Measurements from ENCODE around the gene COL5A1. TPM values are rescaled to one million over a fixed set of nuclear protein-coding genes. Genes with fewer than 3 reads are reported as not detected.

Gene COL5A1
- total RNA-seq, 1 donor from 2014 or later, result 21.6 TPM

- no peak for DNase-seq (ENCODE audit: low spot score)
- intact Hi-C loops (cut with DNase I), result no loop called here
Measured at GRCh38 chr9:134728021-134728795, 86.6 kb downstream of the COL5A1 start.

- no peak for DNase-seq (ENCODE audit: low spot score)
- intact Hi-C loops (cut with DNase I), result no loop called here
Measured at GRCh38 chr9:134728801-134729495, 87.3 kb downstream of the COL5A1 start.

GRCh38 chr9:134730011-134730760 is 88.6 kb downstream of the COL5A1 start:
- DNase-seq (ENCODE audit: low spot score), result no peak
- intact Hi-C loops (cut with DNase I), result no loop called here

- DNase-seq (ENCODE audit: low spot score), result no peak
- intact Hi-C loops (cut with DNase I), result no loop called here
Measured at GRCh38 chr9:134730761-134731496, 89.3 kb downstream of the COL5A1 start.

- intact Hi-C loops (cut with DNase I), result no loop called here
- no peak for DNase-seq (ENCODE audit: low spot score)
Measured at GRCh38 chr9:134731497-134732391, 90.1 kb downstream of the COL5A1 start.

- no peak for DNase-seq (ENCODE audit: low spot score)
- intact Hi-C loops (cut with DNase I), result no loop called here
Measured at GRCh38 chr9:134732392-134733110, 90.9 kb downstream of the COL5A1 start.

GRCh38 chr9:134733480-134734232 is 92.1 kb downstream of the COL5A1 start:
- intact Hi-C loops (cut with DNase I), result no loop called here
- DNase-seq (ENCODE audit: low spot score), result no peak

GRCh38 chr9:134734270-134734669 is 92.7 kb downstream of the COL5A1 start:
- intact Hi-C loops (cut with DNase I), result no loop called here
- no peak for DNase-seq (ENCODE audit: low spot score)

GRCh38 chr9:134735441-134736175 is 94.0 kb downstream of the COL5A1 start:
- intact Hi-C loops (cut with DNase I), result no loop called here
- DNase-seq (ENCODE audit: low spot score), result no peak

- no peak for DNase-seq (ENCODE audit: low spot score)
Measured at GRCh38 chr9:134736791-134737497, 95.3 kb downstream of the COL5A1 start.

GRCh38 chr9:134737842-134738580 is 96.4 kb downstream of the COL5A1 start:
- intact Hi-C loops (cut with DNase I), result loop anchor here (2.0 kb wide), 1 partner anchor 39 kb away; no protein-coding TSS in a partner anchor
- DNase-seq (ENCODE audit: low spot score), result no peak

More at GRCh38 chr9:134736791-134737497, 95.3 kb downstream of the COL5A1 start:
- intact Hi-C loops (cut with DNase I), result no loop called here

GRCh38 chr9:134738869-134739659 is 97.5 kb downstream of the COL5A1 start:
- intact Hi-C loops (cut with DNase I), result loop anchor here (2.0 kb wide), 1 partner anchor 40 kb away; no protein-coding TSS in a partner anchor
- no peak for DNase-seq (ENCODE audit: low spot score)

GRCh38 chr9:134739660-134739968 is 98.0 kb downstream of the COL5A1 start:
- intact Hi-C loops (cut with DNase I), result loop anchor here (2.0 kb wide), 1 partner anchor 41 kb away; no protein-coding TSS in a partner anchor
- DNase-seq (ENCODE audit: low spot score), result no peak

- no peak for DNase-seq (ENCODE audit: low spot score)
- intact Hi-C loops (cut with DNase I), result loop anchor here (1.0 kb wide), 1 partner anchor 291 kb away; no protein-coding TSS in a partner anchor
Measured at GRCh38 chr9:134740071-134740470, 98.5 kb downstream of the COL5A1 start.

GRCh38 chr9:134741846-134742245 is 100.2 kb downstream of the COL5A1 start:
- intact Hi-C loops (cut with DNase I), result no loop called here
- no peak for DNase-seq (ENCODE audit: low spot score)

All from cardiac septum (tissue), 1 donor.